Erythroblast (primary cell): Measurements from ENCODE around the gene HS6ST2.

Experiments
- GATA1 ChIP-seq: IDR thresholded peaks from 2 replicates; pipeline ENCODE4 v1.6.1; 2011; ENCODE audit warnings: low read depth, mild to moderate bottlenecking, control low read depth, low read length, moderate library complexity
- POLR2A ChIP-seq: IDR thresholded peaks from 2 replicates; pipeline ENCODE4 v1.6.1; 2011; ENCODE audit warnings: mild to moderate bottlenecking, low read length

DNA sequence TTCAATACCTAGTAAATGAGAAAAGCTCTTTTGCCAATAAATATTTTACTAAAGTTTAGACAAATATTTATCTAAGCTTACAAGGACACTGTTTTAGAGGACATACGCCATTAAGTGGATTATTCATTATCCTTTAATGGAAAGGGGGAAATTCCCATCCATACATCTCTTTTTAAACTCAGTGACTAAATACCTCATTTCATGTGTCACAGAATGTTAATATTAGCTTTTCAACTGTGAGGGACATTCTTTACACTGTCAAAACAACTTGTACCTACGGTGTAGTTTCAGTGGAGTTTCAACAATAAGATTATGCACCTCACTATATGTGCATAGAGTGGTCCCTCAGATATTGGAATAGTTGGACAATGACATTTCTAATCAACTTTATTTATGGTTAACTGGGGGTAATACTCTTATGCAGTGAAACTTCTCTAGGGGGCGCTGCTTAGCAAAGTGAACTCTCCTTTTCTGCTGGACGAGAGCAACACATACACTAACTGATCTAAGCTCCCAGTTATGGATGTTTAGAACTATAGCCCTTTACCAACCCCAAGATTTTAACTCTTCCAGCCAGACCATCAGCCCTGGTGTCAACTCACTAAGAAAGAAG lies 9.7 kb downstream of the HS6ST2 start:
- TF ChIP-seq POLR2A: no peak
- TF ChIP-seq GATA1: no peak
